Measurements from ENCODE around the gene SPINT2.
"Not testable (repeated sequence)": the region's sequence is repeated elsewhere in the genome, so short reads cannot be mapped to it uniquely, and the experiment has no call there.

SPINT2 gene

GRCh38 chr19:38239816-38240215 lies 24.6 kb upstream of the SPINT2 start:
- no peak for DNase-seq (ENCODE audit: low read depth in 2 of 2)

- no peak for DNase-seq (ENCODE audit: low read depth in 2 of 2)
Measured at GRCh38 chr19:38243279-38243673, 21.1 kb upstream of the SPINT2 start.

GRCh38 chr19:38245826-38246498 lies 18.4 kb upstream of the SPINT2 start:
- DNase-seq (ENCODE audit: low read depth in 2 of 2): no peak

- no peak for DNase-seq (ENCODE audit: low read depth in 2 of 2)
Measured at GRCh38 chr19:38247126-38247525, 17.2 kb upstream of the SPINT2 start.

GRCh38 chr19:38247734-38248268 lies 16.6 kb upstream of the SPINT2 start:
- no peak for DNase-seq (ENCODE audit: low read depth in 2 of 2)

GRCh38 chr19:38248421-38248820 lies 16.0 kb upstream of the SPINT2 start:
- DNase-seq (ENCODE audit: low read depth in 2 of 2): no peak

GRCh38 chr19:38250428-38250820 lies 13.9 kb upstream of the SPINT2 start:
- no peak for DNase-seq (ENCODE audit: low read depth in 2 of 2)

GRCh38 chr19:38250821-38251563 lies 13.4 kb upstream of the SPINT2 start:
- no peak for DNase-seq (ENCODE audit: low read depth in 2 of 2)

GRCh38 chr19:38251564-38252051 lies 12.8 kb upstream of the SPINT2 start:
- DNase-seq (ENCODE audit: low read depth in 2 of 2): no peak

- no peak for DNase-seq (ENCODE audit: low read depth in 2 of 2)
Measured at GRCh38 chr19:38252385-38252784, 12.0 kb upstream of the SPINT2 start.

GRCh38 chr19:38252941-38253691 lies 11.3 kb upstream of the SPINT2 start:
- no peak for DNase-seq (ENCODE audit: low read depth in 2 of 2)

GRCh38 chr19:38253788-38254187 lies 10.6 kb upstream of the SPINT2 start:
- no peak for DNase-seq (ENCODE audit: low read depth in 2 of 2)

- no peak for DNase-seq (ENCODE audit: low read depth in 2 of 2)
Measured at GRCh38 chr19:38255383-38256014, 8.9 kb upstream of the SPINT2 start.

GRCh38 chr19:38261942-38262341 lies 2.4 kb upstream of the SPINT2 start:
- DNase-seq (ENCODE audit: low read depth in 2 of 2): not testable (repeated sequence)

- DNase-seq (ENCODE audit: low read depth in 2 of 2): no peak
Measured at GRCh38 chr19:38262585-38263268, 1.6 kb upstream of the SPINT2 start.

- DNase-seq (ENCODE audit: low read depth in 2 of 2): peak; percentile 76 to 77
Measured at GRCh38 chr19:38263689-38264485, 486 bp upstream of the SPINT2 start.

- no peak for DNase-seq (ENCODE audit: low read depth in 2 of 2)
Measured at GRCh38 chr19:38265213-38265861, 964 bp downstream of the SPINT2 start.

- no peak for DNase-seq (ENCODE audit: low read depth in 2 of 2)
Measured at GRCh38 chr19:38265921-38266429, 1.6 kb downstream of the SPINT2 start.

GRCh38 chr19:38266981-38267597 lies 2.7 kb downstream of the SPINT2 start:
- DNase-seq (ENCODE audit: low read depth in 2 of 2): no peak
